Measurements from ENCODE around the gene LVRN.

DNA sequence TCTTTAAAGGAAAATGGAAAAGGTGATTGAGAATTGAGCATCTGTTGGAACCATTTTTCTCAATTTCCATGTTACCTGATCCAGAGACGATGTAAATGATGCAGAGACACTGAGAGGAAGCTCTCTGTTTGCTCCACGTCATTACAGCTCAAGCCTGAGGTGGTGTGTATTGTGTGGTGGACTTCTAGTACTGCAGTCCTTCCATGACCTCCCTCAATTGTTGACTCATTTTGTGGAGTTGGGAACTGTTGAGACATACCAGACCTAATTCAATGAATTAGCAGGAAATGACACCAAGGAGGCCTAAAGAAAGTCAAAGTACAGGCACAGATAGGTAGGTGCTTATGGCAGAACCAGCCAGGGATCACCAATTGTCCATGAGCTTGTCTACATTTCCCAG, 15.6 kb upstream of the LVRN start:
- TF ChIP-seq, protein P1, sequence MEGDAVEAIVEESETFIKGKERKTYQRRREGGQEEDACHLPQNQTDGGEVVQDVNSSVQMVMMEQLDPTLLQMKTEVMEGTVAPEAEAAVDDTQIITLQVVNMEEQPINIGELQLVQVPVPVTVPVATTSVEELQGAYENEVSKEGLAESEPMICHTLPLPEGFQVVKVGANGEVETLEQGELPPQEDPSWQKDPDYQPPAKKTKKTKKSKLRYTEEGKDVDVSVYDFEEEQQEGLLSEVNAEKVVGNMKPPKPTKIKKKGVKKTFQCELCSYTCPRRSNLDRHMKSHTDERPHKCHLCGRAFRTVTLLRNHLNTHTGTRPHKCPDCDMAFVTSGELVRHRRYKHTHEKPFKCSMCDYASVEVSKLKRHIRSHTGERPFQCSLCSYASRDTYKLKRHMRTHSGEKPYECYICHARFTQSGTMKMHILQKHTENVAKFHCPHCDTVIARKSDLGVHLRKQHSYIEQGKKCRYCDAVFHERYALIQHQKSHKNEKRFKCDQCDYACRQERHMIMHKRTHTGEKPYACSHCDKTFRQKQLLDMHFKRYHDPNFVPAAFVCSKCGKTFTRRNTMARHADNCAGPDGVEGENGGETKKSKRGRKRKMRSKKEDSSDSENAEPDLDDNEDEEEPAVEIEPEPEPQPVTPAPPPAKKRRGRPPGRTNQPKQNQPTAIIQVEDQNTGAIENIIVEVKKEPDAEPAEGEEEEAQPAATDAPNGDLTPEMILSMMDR (IDR thresholded peaks at IDR 0.05): no peak
- no peak for TF ChIP-seq POLR2A (IDR thresholded peaks at IDR 0.05)

All from testis (tissue), 2 donors.